GM21619 (cell line): Measurements from ENCODE around the gene SLC6A11.

ENCODE experiments used
- ATAC-seq: cut with Tn5 transposase; IDR thresholded peaks from one replicate; pipeline ENCODE4 v1.9.1; 2021; ENCODE audit not compliant: unreplicated experiment

SLC6A11 gene

GRCh38 chr3:10974746-10975375 is 158.8 kb downstream of the SLC6A11 start:
- no peak for ATAC-seq

- ATAC-seq = no peak
Observed at GRCh38 chr3:10975695-10976234, 159.7 kb downstream of the SLC6A11 start.

DNA sequence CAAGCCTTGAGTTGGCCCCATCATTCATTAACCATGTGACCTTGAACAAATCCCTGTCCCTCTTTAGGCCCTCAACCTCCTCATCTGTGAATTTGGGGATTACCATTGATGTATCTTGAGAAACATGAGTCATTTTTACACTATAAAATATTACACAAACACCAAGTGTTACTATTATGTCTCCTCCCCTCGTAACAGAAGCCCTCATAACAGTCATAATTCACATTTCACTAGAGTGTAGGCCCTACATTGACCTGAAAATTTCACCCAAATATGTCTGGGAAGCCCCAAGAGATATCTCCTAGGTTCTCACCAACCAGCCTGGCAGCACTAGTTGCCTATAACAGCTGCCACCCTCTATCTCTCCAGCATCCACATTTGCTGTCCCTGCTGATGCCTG is 160.7 kb downstream of the SLC6A11 start:
- ATAC-seq = no peak

DNA sequence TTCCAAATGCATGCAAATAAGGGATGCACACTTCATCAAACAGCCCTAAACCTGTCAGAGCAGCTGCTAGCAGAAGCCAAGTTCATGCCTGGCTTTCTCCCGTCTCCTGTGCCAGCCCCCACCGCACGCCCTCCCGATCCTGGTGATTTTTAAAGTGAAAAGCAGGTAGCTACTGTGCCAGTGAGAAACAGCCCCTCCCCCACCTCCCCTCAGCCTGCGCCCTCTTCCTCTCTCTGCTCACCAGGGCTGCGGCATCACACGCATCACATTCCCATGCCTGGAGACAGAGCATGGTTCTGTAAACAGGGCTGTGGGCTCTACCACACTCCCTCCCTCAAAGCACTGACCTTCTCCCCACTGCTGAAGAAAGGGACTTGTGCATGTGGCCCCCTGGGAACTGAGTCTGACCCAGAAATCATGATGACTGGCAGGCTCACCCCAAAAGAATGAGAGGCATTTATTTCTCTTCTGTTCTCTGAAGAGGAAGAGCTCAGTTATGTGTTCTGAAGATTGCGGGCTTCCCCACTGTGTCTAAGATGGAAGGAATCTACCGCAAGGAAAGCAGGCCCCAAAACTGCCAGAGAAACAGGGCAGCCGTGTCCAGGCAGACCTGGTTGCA is 162.0 kb downstream of the SLC6A11 start:
- no peak for ATAC-seq

- no peak for ATAC-seq
Observed at GRCh38 chr3:10978956-10979355, 162.9 kb downstream of the SLC6A11 start.

- ATAC-seq = no peak
Observed at GRCh38 chr3:10980312-10980711, 164.3 kb downstream of the SLC6A11 start.

GRCh38 chr3:10981031-10981430 is 165.0 kb downstream of the SLC6A11 start:
- no peak for ATAC-seq

GRCh38 chr3:10981961-10982360 is 165.9 kb downstream of the SLC6A11 start:
- no peak for ATAC-seq

- no peak for ATAC-seq
Observed at GRCh38 chr3:10982782-10983181, 166.8 kb downstream of the SLC6A11 start.

- ATAC-seq = no peak
Observed at GRCh38 chr3:10983219-10983916, 167.3 kb downstream of the SLC6A11 start.

- no peak for ATAC-seq
Observed at GRCh38 chr3:10984371-10984896, 168.4 kb downstream of the SLC6A11 start.

DNA sequence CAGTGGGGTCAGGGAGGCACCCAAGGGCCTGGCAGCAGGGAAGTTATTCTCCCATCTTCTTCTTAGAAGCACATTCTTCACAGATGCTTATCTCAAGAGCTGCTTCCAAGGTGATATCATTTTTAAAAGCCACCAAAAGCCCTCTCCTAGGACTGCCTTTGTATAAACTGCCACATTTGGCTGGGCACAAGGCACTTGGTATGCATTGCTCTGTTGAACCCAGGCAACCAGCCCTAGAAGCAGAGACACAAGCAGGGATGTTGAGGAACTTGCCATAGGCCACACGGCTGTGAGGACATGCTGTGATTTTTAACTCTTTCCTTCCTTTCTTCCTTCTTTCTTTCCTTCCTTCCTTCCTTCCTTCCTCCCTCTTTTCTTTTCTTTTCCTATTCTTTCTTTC is 169.2 kb downstream of the SLC6A11 start:
- no peak for ATAC-seq

DNA sequence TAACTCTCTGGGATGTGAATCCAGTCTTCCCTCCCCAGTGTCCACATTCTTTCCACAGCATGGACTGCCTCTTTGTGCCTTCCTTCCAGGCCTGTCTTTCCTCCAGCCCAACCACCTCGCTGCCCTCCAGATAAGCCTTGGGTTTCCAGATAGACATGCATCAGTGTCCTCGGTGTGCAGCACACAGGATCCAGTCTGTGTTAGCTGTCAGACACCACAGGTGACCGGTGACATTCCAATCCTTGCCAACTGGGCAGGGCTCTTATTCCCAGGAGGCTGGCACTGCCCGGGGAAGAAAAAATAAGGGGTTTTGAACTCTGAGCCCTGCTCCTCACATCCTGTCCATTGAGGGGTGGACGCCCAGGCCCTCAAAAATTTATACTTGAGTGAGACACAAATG is 170.6 kb downstream of the SLC6A11 start:
- ATAC-seq = no peak

DNA sequence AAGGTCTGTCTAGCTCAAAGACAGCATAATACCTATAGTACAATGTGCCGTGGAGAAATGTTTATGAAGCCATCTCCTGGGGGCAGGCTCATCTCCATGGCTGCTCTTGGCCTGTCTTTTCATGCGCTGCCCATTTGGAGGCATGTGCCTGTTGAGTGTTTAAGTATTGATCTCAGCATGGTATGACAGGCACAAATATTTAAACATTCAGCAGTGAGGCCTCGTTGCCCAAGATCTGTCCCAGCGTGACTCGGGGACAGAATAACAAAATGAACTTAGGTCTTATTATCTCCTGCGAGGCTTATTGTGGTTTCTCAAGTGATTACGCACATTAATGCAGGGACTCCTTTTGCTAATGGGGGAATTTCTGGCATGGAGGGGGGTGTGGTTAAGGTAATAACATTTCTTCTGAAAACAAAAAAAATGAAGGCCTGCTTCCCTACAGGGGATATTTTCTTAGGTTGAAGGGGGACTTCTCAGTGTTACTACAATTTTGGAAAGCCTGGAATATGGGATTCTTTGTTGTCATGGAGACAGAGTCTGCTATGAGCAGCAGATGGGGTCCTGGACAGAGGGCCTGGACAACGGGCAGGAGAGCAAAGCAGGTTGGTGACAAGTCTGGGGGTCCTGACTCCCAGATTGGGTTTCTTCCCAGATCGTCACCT is 172.1 kb downstream of the SLC6A11 start:
- no peak for ATAC-seq

- ATAC-seq = no peak
Observed at GRCh38 chr3:10988991-10989484, 173.0 kb downstream of the SLC6A11 start.
